ENCODE measurements around the gene SLK. TPM values are rescaled to one million over a fixed set of nuclear protein-coding genes. Genes with fewer than 3 reads are reported as not detected.

SLK gene
- total RNA-seq, 1 experiment from 2014 or later, result 39.1 TPM

DNA sequence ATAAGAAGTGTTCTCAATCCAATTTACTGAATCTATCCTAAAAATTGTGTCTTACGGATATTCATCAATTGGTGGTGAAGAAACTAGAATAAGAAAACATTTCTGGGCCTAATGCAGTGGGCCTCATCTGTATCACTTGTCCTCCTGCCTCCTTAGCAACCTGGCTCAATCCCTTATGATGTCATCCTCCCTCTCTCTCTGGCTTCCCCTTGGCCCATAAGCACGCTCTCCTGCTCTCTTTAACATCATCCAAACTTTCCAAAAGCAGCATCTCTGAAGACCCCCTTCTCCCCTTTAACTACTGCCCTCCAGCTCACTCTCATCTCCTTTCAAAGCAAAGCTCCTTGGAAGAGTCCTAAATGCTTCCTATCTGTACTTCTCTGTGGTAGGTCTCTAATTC is 44.3 kb upstream of the SLK start:
- intact Hi-C loops (cut with micrococcal nuclease; ENCODE audit: unreplicated experiment), result no loop called here
- no peak for TF ChIP-seq CTCF (conservative IDR thresholded peaks at IDR 0.05; ENCODE audit: low read depth, low read length)
- no peak for TF ChIP-seq EZH2 (IDR thresholded peaks at IDR 0.05; ENCODE audit: borderline replicate concordance, low read depth, low read length, poor library complexity, severe bottlenecking)
- Histone ChIP-seq H3K27ac (ENCODE audit: low read depth, low read length, poor library complexity, severe bottlenecking) (no peak overlapping the region), H3K4me1 (ENCODE audit: insufficient read depth, low read length, poor library complexity, severe bottlenecking) (peaks cover 6% of the 10 kb centered on the region), H3K4me3 (ENCODE audit: low read depth, low read length, poor library complexity, severe bottlenecking) (no peak overlapping the region), H3K36me3 (ENCODE audit: insufficient read depth, low read length, poor library complexity, severe bottlenecking) (no peaks in the 10 kb centered on the region), H3K27me3 (replicated peaks; ENCODE audit: insufficient read depth, low read depth, low read length, poor library complexity) (no peaks in the 10 kb centered on the region), H3K9me3 (ENCODE audit: low read depth, low read length, poor library complexity, severe bottlenecking) (no peaks in the 10 kb centered on the region)
- BruUV-seq (replicated peaks), result no TSS peak
- ChIA-PET POLR2A (ENCODE audit: low non-redundant PET) (no interaction called here), CTCF (no interaction called here)
- DNase-seq (ENCODE audit: low spot score), result no peak

DNA sequence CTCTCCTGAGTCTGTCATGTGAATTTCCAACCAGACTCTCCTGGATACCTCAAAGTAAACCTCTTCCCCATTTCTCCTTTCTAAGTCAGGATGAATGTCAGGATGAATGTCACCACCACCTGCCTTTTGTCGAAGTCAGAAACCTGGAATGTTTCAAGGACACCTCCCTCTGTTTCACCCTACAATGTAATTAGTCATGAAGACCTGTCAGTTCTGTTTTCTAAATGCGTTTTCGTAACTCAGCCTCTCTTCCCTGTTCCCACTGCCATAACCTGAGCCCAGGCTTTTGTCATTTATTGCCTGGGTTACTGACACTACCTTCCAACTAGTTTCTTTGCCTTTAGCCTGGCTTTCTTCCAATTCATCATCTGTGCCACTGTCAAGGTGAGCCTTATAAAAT is 43.4 kb upstream of the SLK start:
- POLR2A ChIA-PET (ENCODE audit: low non-redundant PET), result no interaction called here

DNA sequence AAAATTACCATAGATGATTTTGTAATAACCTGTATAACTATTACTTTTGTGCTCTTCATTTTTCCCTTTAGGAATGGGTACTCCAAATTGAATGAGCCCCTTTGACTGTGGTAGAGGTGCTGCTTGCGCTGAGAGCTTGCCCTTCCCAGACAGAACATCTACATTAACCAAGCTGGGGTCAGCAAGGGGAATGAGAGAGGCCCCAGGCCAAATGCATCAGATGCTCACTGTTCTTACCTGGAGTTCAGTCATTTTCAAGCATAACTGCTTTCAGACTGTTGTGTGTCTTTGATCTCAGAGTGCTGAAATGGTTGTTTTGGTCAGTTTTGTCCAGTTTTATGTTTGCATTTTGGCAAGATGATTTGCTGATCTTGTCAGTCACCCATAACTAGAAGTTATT is 41.3 kb upstream of the SLK start:
- ChIA-PET CTCF (no interaction called here), POLR2A (ENCODE audit: low non-redundant PET) (no interaction called here)
- TF ChIP-seq CTCF (conservative IDR thresholded peaks at IDR 0.05; ENCODE audit: low read depth, low read length), result no peak
- no peak for TF ChIP-seq EZH2 (IDR thresholded peaks at IDR 0.05; ENCODE audit: borderline replicate concordance, low read depth, low read length, poor library complexity, severe bottlenecking)
- no peaks in the 10 kb centered on the region for H3K27me3 ChIP-seq (replicated peaks; ENCODE audit: insufficient read depth, low read depth, low read length, poor library complexity)
- H3K9me3 ChIP-seq (ENCODE audit: low read depth, low read length, poor library complexity, severe bottlenecking), result no peaks in the 10 kb centered on the region
- H3K4me1 ChIP-seq (ENCODE audit: insufficient read depth, low read length, poor library complexity, severe bottlenecking), result no peaks in the 10 kb centered on the region
- DNase-seq (ENCODE audit: low spot score), result no peak
- no peak overlapping the region for H3K4me3 ChIP-seq (ENCODE audit: low read depth, low read length, poor library complexity, severe bottlenecking)
- H3K36me3 ChIP-seq (ENCODE audit: insufficient read depth, low read length, poor library complexity, severe bottlenecking), result no peaks in the 10 kb centered on the region
- BruUV-seq (replicated peaks), result no TSS peak
- intact Hi-C loops (cut with micrococcal nuclease; ENCODE audit: unreplicated experiment), result no loop called here
- H3K27ac ChIP-seq (ENCODE audit: low read depth, low read length, poor library complexity, severe bottlenecking), result no peak overlapping the region

More for the DNA sequence above, 43.4 kb upstream of the SLK start:
- DNase-seq (ENCODE audit: low spot score), result no peak
- no peak overlapping the region for H3K27ac ChIP-seq (ENCODE audit: low read depth, low read length, poor library complexity, severe bottlenecking)
- TF ChIP-seq CTCF (conservative IDR thresholded peaks at IDR 0.05; ENCODE audit: low read depth, low read length) (no peak), EZH2 (IDR thresholded peaks at IDR 0.05; ENCODE audit: borderline replicate concordance, low read depth, low read length, poor library complexity, severe bottlenecking) (no peak)
- peaks cover 4% of the 10 kb centered on the region for H3K4me1 ChIP-seq (ENCODE audit: insufficient read depth, low read length, poor library complexity, severe bottlenecking)
- H3K27me3 ChIP-seq (replicated peaks; ENCODE audit: insufficient read depth, low read depth, low read length, poor library complexity), result no peaks in the 10 kb centered on the region
- CTCF ChIA-PET, result no interaction called here
- intact Hi-C loops (cut with micrococcal nuclease; ENCODE audit: unreplicated experiment), result no loop called here
- H3K4me3 ChIP-seq (ENCODE audit: low read depth, low read length, poor library complexity, severe bottlenecking), result no peak overlapping the region
- no TSS peak for BruUV-seq (replicated peaks)
- no peaks in the 10 kb centered on the region for H3K36me3 ChIP-seq (ENCODE audit: insufficient read depth, low read length, poor library complexity, severe bottlenecking)
- no peaks in the 10 kb centered on the region for H3K9me3 ChIP-seq (ENCODE audit: low read depth, low read length, poor library complexity, severe bottlenecking)
